GM12874 (cell line): ENCODE data around the gene COLGALT1.

Source experiments
- CTCF ChIP-seq: IDR thresholded peaks from 2 replicates; pipeline ENCODE4 v1.5.1; 2011; ENCODE audit warnings: low read depth, mild to moderate bottlenecking, control low read depth, low read length, moderate library complexity; ENCODE audit not compliant: insufficient read depth

The COLGALT1 gene

GRCh38 chr19:17519967-17520366 lies 35.5 kb upstream of the COLGALT1 start:
- TF ChIP-seq CTCF: no peak

GRCh38 chr19:17520865-17521264 lies 34.6 kb upstream of the COLGALT1 start:
- TF ChIP-seq CTCF: no peak

GRCh38 chr19:17522988-17523872 lies 32.2 kb upstream of the COLGALT1 start:
- no peak for TF ChIP-seq CTCF

DNA sequence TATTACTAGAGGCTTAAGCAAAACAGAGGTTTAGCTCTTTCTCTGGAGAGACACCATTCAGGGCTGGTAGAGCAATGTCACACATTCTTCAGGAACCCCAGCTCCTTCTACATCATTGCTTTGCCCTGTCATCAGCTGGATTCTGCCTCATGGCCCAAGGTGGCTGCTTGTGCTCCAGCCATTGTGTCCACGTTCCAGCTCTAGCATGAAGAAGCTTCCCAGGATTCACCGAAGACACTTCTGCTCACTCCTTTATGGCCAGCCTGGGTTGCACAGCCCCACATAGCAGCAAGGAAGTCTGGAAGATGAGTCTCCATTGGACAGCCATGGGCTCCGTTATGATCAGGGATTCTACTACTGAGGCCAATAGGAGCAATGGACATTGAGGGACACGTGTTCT lies 30.8 kb upstream of the COLGALT1 start:
- TF ChIP-seq CTCF: no peak

DNA sequence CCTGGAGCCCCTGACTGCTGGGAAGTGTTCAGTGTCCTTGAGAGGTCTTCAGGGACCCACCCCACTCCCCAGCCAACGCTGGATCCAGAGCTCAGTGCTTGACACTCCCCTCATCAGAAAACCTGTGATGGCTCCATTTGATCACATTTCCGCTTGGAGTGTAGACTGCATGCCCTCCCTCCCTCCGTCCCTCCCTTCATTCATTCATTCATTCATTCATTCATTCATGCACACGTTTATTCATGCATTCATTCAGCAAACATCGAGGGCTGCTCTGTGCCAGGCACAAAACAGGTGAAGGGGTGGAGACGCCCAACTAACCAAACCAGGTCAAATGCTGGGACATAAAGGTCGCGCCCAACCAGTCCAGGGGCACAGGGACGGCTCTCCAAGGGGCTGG lies 30.3 kb upstream of the COLGALT1 start:
- no peak for TF ChIP-seq CTCF

GRCh38 chr19:17526922-17527321 lies 28.5 kb upstream of the COLGALT1 start:
- no peak for TF ChIP-seq CTCF

DNA sequence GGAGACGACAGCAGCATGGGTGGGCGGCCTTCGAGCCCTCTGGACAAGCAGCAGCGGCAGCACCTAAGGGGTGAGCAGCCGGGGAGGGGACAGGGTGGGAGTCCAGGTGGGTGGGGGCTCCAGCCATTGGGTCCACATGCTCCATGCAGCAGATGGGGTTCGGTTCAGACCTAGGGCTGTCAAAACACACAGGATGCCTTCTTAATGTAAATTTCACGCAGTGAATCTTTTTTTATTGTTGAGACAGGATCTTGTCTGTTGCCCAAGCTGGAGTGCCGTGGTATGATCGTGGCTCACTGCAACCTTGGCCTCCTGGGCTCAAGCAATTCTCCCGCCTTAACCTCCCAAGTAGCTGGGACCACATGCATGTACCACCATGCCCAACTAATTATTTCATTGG lies 28.1 kb upstream of the COLGALT1 start:
- TF ChIP-seq CTCF: no peak

GRCh38 chr19:17528610-17529009 lies 26.8 kb upstream of the COLGALT1 start:
- TF ChIP-seq CTCF: no peak
